Endometrial microvascular endothelial cells (primary cell): ENCODE data around the gene GRIK4. TPM values are rescaled to one million over a fixed set of nuclear protein-coding genes. Genes with fewer than 3 reads are reported as not detected.

Source experiments
- in situ Hi-C: cut with HindIII; loops from 2 replicates; pipeline ENCODE4 v1.10.0; 2017; ENCODE audit warnings: low sequenced_read_pairs, low pct_unique_long_range_greater_than_20kb; ENCODE audit errors: inconsistent ontology term
- total RNA-seq: library from RNA; depleted of rRNA; stranded (reverse); fragments of >200 nt; gene quantifications from one replicate; pipeline ENCODE4 v1.2.3, GENCODE V29; 2015; ENCODE audit errors: inconsistent ontology term

The GRIK4 gene
- total RNA-seq, 1 donor from 2014 or later = not detected

DNA sequence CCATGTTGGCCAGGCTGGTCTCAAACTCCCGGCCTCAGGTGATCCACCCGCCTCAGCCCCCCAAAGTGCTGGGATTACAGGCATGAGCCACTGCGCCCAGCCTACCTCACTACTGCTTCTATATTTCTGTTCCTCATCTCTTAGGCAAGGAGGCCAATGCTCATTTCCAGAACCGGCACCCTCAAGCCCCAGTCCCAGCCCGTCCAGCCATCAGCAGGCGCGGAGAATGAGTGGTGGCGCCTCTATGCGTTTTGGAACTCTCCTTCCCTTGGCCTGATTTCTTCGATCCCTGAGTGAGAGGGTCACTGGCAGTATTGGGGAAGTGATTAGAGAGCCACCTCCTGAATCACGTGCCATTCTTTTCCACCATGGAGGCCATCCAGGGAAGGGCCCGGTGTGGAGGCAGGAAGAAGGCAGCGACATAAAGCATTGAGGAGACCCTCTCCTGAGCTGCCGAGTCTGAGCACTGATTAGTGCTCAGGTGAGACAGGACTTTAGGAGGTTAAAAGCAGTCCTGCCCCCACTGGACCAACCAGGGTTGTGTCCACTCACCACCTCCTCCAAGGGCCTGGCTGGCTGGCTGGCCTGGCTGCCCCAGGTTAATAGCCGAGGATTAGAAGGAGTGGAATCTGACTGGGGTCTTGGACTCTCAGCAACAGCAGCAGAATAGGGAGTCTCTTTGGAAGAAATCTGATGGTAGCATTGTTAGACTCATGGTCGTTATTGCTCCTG is 8.7 kb downstream of the GRIK4 start:
- in situ Hi-C loops = loop anchor here (25.0 kb wide), 1 partner anchor 167 kb away; no protein-coding TSS in a partner anchor

DNA sequence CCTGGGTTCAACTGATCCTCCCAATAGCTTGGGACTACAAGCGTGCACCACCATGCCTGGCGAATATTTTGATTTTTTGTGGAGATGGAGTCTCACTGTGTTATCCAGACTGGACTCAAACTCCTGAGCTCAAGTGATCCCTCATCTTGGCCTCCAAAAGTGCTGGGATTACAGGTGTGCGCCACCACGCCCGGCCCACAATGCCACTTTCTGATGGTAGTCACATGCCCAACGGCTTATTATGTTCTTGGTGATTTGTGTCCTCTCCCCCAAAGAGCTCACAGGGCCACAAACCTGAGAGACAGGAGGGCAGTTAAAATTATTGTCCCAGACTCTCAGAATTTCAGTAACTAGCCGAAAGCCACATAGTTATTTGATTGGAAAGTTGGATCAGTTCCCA is 9.6 kb downstream of the GRIK4 start:
- in situ Hi-C loops = loop anchor here (25.0 kb wide), 1 partner anchor 166 kb away; no protein-coding TSS in a partner anchor

DNA sequence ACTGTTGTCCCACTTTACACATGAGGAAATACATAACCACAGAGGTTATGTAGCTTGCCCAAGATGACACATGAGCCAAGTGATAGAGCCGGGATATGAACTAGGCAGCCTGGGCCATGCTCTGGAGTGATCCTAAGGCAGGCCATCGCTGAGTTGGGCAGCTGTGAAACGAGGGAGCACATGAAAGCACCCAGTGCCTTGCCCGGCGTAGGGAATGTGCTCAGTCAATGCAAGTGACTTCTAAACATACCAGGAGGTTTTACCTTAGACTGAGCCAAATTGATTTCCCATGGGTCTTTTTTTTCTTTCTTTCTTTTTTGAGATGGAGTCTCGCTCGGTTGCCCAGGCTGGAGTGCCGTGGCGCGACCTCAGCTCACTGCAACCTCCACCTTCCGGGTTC is 10.5 kb downstream of the GRIK4 start:
- in situ Hi-C loops = loop anchor here (25.0 kb wide), 1 partner anchor 165 kb away; no protein-coding TSS in a partner anchor

DNA sequence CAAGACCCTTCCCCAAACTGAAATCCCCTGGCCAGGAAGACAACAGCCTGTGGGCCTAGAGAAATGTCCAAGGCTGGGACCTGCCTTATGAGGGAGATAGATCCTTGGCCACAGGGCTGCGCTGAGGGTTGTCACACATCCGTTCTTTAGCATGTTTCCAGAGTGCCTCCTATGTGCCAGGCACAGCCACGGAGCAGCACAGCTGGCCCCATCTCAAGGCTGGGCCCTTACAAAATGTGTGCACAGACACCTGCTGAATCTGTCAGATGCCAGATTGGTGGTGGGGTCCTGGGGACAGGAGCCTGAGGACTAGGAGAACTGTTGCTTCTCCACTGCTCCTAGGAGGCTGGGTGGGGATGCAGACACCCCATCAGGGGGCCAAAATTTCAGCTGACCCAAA is 11.2 kb downstream of the GRIK4 start:
- in situ Hi-C loops = loop anchor here (25.0 kb wide), 1 partner anchor 165 kb away; no protein-coding TSS in a partner anchor

DNA sequence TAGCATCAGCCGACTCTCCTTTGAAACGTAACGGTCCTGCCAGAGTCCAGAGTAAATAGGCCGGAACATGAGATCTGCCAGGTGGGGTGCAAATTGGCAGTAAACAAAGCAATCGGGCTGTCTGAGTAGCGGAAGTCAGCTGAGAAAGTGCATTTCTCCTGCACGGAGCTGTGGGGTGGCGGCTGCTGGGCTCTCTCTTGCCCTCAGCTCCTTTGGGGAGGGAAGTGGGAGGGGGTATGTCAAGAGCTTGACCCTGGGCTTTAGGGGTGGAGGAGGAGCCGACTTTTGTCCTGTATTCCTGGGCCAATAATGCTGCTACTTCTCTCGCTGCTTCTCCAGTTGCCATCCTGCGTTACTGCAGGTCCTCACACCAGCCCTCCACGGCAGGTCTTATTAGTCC is 11.6 kb downstream of the GRIK4 start:
- in situ Hi-C loops = loop anchor here (25.0 kb wide), 1 partner anchor 164 kb away; no protein-coding TSS in a partner anchor

DNA sequence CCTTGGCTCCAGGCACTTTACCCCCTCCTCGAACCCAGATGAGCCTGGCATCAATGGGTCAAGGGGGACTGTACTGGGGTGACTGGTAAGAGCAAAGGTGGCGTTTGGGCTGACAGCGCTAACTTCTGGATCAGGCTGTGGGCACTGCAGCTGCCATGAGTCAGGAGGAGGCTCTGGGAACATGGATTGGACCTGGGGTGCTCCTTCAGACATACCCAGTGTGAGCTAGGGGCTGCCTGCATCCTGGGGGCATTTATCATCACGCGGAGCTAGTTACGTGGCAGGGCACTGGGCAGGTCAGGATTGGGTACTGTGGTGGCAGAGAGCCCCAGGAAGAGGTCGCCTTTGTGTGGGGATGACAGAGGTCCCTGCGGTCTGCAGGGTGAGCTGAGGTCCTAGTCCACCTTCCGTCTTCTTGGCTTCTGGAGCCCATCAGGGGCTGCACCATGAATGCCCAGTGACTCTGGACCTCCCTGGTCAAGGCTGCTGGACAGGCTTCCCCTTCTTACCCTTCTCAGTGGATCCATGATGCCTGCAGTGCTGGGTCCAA is 13.1 kb downstream of the GRIK4 start:
- in situ Hi-C loops = loop anchor here (25.0 kb wide), 1 partner anchor 163 kb away; no protein-coding TSS in a partner anchor

DNA sequence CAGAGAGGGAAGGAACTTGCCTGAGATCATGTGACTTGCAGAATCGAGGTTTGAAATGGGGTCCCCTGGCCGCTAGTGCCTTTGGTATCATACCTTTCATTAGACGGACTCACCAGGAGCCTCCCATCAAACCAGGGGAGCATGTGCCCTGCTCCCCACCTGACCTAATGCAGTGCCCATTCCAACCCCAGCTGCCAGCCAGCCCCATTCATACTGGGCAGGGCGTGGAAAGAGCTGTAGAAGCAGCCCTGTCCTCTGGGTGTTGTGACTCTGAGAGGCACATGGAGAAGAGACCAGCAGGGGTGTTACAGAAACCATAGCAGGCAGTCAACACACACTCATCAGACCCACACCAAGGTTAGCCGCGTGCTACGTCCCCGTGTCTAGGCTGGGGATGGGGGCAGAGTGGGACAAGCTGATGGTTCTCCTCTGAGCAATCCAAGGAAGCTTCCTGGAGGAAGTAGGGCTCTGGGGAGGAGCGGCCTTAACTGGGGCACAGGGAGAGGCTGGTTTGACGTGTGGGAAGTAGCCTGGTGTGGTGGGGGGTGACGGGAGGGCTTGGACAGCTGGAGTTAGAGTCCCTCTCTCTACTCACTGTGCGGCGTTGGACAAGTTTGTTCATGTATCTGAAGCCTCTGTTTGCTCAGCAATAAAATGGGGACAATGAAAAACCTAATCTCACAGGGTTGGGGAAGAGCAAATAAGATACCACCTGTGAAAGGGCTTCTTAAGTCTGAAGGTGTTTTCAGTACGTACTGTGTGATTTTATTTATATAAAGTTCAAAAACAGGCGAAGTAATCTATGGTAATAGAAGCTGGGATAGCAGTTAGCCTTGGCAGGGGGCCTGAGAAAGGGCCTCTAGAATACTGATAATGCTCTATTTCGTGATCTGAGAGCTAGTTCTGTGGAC is 14.0 kb downstream of the GRIK4 start:
- in situ Hi-C loops = no loop called here

DNA sequence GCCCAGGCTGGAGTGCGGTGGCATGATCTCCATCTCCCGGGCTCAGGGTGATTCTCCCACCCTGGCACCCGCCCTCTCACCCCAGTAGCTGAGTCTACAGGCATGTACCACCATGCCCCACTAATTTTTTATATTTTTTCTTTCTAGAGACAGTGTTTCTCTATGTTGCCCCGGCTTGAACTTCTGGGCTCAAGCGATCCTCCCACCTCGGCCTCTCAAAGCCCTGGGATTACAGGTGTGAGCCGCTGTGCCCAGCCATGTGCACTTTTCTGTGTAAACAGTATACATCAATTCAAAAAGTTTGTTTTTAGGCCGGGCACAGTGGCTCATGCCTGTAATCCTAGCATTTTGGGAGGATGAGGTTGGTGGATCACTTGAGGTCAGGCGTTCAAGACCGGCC is 14.7 kb downstream of the GRIK4 start:
- in situ Hi-C loops = no loop called here

DNA sequence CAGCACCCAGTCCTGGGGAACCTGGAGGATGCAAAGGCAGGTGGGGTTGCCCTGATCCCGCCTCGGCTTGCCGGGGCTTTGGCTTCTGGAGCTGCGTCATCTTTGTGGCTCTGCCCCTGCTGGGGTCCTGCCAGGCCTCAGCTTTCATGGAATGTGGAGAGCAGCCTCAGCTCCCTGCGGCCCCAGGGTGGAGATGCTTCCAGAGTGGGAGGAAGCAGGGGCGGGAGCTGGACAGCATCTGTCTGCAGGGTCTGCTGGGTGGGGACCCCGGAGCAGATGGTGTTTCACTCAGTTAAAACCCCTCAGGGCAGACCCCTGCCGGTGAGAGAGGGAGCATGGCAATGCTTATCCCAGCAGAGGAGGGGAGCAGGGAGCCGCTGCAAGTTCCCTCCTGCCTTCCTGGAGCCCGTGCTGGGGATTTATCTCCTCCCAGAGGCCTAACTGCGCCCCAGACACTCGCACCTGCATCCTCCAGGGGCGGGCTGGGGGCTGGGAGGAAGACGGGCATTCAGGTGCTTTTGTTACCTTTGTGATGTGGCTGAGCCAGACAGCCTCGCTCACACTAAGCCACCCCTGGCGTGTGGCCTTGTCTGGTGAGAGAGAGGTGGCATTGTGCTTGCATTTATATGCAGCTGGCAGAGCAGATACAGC is 15.7 kb downstream of the GRIK4 start:
- in situ Hi-C loops = no loop called here

DNA sequence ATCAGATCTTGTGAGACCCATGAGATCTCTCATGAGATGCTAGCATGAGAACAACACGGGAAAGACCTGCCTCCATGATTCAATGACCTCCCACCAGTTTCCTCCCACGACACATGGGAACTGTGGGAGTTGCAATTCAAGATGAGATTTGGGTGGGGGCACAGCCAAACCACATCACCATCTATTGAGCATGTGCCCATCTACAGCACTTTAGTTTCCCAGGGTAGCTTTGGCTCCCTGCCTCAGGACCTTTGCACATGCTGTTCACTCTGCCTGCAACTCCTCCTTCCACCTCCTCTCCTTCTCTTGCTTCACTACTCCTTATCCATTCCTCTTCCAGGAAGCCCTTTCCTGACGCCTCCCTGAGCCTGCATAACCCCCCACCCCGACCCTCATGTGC is 17.2 kb downstream of the GRIK4 start:
- in situ Hi-C loops = no loop called here

DNA sequence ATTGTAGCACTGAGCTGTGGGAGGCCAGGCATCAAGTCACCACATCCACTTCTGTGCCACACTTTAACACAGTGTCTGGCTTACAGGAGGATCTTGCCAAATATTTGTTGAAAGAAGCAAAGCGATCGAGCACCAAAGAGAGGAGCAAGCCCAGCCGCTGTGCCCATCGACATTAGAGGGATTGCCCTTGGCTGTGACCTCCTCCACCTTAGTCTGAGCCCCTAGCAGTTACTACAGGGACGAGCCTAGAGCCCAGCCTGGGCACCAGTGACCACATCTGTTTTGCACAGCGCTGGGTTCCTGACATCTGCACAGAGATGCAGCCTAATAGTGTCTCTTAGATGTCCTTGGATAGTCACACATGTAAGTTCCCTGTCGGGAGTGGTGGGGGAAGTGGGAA is 17.7 kb downstream of the GRIK4 start:
- in situ Hi-C loops = no loop called here

DNA sequence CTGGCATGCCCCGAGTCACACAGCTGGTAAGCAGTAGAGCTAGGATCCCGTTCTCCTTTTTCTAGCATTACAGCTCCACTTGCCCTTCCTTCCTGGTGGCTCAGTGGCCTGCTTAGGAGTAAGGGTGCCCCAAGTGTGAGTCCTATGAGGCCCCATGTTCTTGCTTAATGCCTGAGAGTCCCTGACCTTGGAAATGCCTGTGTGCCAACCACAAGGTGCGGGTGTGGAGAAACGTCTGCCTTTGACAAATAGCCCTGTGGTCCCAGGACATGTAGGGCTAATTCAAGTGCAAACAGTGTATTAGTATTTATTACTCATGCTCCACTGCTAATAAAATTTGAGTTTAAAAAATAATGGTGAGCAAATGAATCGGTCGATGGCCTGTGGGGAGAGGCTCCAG is 18.4 kb downstream of the GRIK4 start:
- in situ Hi-C loops = no loop called here

DNA sequence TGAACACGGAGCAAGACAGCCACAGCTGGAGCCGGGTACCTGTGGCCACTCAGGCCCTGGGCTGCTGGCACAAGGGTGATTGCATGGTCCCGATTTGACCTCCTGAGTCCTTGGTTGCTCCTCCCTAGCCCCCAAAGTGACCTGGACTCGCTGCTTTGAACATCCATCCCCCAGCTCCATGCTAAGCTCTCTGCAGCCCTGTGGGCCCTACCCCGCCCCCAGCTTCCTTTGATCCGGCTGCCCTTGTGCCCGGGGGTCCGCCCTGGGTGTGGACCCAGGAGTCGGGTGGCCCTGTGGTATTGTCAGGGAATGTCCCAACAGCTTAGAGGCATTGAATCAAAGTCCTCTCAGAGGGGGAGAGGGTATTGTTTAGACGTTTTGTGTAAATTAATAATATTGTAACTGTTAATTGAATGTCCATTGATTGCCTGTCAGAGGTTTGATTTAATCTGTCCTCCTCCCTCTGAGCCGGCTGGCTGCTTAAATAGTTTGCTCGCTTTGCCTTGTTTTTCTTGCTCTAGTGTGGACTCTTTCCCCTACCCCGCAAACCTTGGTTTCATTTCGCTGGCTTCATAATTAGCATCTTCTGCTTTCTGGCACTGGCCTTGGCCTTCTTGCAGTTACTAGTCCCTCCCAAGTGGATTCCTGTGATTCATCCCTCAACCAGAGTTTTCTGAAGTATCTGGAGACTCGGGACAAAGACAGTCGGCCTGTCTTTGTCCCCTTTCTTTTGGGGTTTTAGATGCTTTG is 20.7 kb downstream of the GRIK4 start:
- in situ Hi-C loops = no loop called here

DNA sequence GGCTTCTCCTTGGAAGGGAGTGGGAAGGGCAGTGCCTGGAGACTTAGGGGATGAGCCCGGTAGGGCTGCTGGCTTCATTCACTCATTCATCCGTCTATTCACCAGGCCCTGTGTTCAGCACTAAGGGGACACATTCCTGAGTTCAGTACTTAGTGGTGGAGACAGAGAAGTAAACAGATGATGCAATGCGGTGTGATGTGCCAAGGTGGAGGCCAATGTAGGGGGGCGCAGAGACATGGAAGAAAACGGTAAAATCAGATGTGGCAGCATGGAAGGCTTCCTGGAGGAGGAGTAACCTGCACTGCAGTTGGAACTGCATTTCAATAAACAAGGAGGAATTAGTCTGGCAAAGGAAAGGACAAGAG is 21.3 kb downstream of the GRIK4 start:
- in situ Hi-C loops = no loop called here

DNA sequence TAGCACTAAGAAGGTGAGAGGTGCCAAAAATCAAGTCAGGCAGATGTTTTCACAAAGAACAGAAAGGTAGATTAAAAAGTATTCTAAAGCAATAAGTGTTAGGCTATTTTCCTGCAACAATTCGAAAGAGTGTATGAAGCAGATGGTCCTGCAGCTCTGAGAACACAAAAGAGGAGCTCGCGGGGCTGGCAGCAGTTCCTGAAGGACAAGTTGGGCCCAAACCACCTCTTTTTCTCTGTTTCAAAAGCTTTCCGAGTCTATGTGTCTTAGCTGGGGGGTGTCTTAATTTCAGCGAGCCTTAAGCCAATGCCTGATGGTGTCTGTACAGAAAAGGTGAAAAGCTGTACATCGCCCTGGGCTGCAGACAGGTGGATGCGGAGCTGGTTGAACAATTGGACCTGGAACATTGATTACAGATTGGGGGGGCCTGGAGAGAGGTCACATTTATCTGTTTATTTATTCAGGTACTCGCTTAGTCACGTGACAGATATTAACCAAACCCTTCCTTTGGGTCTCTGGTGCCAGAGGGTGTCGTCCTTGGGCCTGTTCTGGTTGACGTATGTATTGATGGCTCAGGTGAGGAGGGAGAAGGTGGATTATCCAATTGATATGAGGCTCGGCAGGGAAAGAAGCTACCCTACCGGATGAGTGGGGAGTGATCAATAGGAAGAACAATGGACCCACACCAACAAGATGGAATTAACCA is 24.7 kb downstream of the GRIK4 start:
- in situ Hi-C loops = no loop called here

DNA sequence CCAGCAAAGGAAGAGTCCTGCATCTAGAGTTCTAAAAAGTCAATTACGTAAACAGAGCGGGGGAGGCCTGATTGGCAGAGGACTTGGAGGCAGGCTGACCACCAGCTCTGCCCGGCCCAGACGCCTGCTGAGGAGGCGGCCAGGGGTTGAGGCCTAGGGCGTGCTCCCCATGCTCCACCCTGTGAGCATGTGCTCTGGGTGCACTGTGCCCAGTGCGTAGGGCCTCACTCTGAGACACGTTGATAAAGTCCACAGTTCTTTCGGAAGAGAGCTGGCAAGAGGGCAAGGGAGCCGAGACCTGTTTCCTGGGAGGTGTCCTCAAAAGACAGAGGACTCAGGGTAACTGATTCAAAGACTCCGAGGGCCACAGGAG is 25.2 kb downstream of the GRIK4 start:
- in situ Hi-C loops = no loop called here

DNA sequence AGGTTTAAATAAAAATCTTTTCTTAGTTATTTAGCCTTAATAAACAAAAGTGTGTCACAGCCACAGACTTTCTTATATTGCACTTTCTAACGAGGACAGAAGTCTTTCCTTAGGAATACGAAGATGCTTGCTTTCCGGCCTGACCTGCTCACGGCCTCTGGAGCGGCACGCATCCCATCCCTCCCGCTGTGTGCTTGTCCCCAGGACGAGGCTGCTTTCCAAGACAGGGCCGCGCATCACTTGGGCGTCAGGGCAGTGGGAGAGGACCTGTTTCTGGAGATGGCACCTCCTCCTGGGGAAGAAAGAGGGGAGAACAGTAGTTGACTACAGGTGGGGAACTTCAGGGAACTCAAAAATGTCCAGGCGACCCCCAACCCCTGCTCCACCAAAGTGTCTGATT is 26.4 kb downstream of the GRIK4 start:
- in situ Hi-C loops = no loop called here

DNA sequence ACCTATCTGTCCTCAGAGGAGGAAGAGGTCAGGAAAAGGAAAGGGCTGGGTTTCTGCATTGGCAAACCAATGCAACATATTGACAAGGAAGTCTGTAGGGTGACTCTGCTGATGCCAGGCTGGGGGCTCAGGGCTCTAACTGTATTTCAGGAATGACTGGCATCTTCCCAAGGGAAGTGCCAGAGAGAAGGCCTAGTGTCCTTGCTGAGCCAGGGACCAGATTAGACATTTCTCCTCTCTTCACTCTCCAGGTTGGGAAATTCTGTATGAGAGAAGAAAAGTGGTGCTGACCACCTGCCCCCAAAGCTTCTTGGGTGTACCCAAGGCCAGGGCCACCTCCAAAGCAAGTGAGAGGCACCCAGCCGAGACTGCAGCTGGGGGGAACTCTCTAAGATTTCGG is 27.2 kb downstream of the GRIK4 start:
- in situ Hi-C loops = no loop called here
